ENCODE measurements around the gene VARS1. TPM values are rescaled to one million over a fixed set of nuclear protein-coding genes. Genes with fewer than 3 reads are reported as not detected.
"Not testable (repeated sequence)": the region's sequence is repeated elsewhere in the genome, so short reads cannot be mapped to it uniquely, and the experiment has no call there.

Gene VARS1
- 54.6 TPM for polyA plus RNA-seq (2012; ENCODE audit: missing spikeins)

GRCh38 chr6:31795616-31796298 lies at the start of gene VARS1:
VARS1 (minus strand) TSS chr6:31795752; CDS start chr6:31795217, 535 bp downstream.
- DNase-seq (ENCODE audit: insufficient read length) = peak; percentile 95
- FAIRE-seq = peak; percentile 84
- TF ChIP-seq POLR2A (IDR thresholded peaks at IDR 0.05; ENCODE audit: low read depth, low read length) = no peak; the same call in 1 of the 2 replicates
- peak; percentile 49 for TF ChIP-seq TAF1 (IDR thresholded peaks at IDR 0.05; ENCODE audit: borderline replicate concordance, low read depth, low read length)
- TF ChIP-seq POLR2AphosphoS5 (IDR thresholded peaks at IDR 0.05; ENCODE audit: low read depth, low read length) = no peak; the same call in none of the 2 replicates

GRCh38 chr6:31844507-31844906 lies 49.0 kb upstream of the VARS1 start:
- no peak for TF ChIP-seq TAF1 (IDR thresholded peaks at IDR 0.05; ENCODE audit: borderline replicate concordance, low read depth, low read length)
- TF ChIP-seq POLR2A (IDR thresholded peaks at IDR 0.05; ENCODE audit: low read depth, low read length) = no peak
- no peak for TF ChIP-seq POLR2AphosphoS5 (IDR thresholded peaks at IDR 0.05; ENCODE audit: low read depth, low read length)
- FAIRE-seq (no peak), DNase-seq (ENCODE audit: insufficient read length) (no peak)

GRCh38 chr6:31842053-31842452 lies 46.5 kb upstream of the VARS1 start:
- TF ChIP-seq TAF1 (IDR thresholded peaks at IDR 0.05; ENCODE audit: borderline replicate concordance, low read depth, low read length) = no peak
- TF ChIP-seq POLR2AphosphoS5 (IDR thresholded peaks at IDR 0.05; ENCODE audit: low read depth, low read length) = no peak
- FAIRE-seq = no peak
- DNase-seq (ENCODE audit: insufficient read length) = no peak

GRCh38 chr6:31839779-31840126 lies 44.2 kb upstream of the VARS1 start:
- DNase-seq (ENCODE audit: insufficient read length); FAIRE-seq: not testable (repeated sequence)

GRCh38 chr6:31838968-31839367 lies 43.4 kb upstream of the VARS1 start:
- TF ChIP-seq POLR2AphosphoS5 (IDR thresholded peaks at IDR 0.05; ENCODE audit: low read depth, low read length) (peak; percentile 44; the same call in 1 of the 2 replicates), TAF1 (IDR thresholded peaks at IDR 0.05; ENCODE audit: borderline replicate concordance, low read depth, low read length) (no peak), POLR2A (IDR thresholded peaks at IDR 0.05; ENCODE audit: low read depth, low read length) (no peak; the same call in 1 of the 2 replicates)
- FAIRE-seq (no peak), DNase-seq (ENCODE audit: insufficient read length) (no peak)

GRCh38 chr6:31838114-31838553 lies 42.6 kb upstream of the VARS1 start:
- FAIRE-seq; DNase-seq (ENCODE audit: insufficient read length): not testable (repeated sequence)
- 0 out of 2 replicates have a peak, but pooled peaks have one; percentile 15 for TF ChIP-seq POLR2A (IDR thresholded peaks at IDR 0.05; ENCODE audit: low read depth, low read length)

- TF ChIP-seq POLR2A (IDR thresholded peaks at IDR 0.05; ENCODE audit: low read depth, low read length) (peak; percentile 16; the same call in 1 of the 2 replicates), POLR2AphosphoS5 (IDR thresholded peaks at IDR 0.05; ENCODE audit: low read depth, low read length) (no peak)
- FAIRE-seq (no peak), DNase-seq (ENCODE audit: insufficient read length) (no peak)
These were observed 42.0 kb upstream of the VARS1 start for GRCh38 chr6:31837369-31838113.

- no peak for TF ChIP-seq POLR2A (IDR thresholded peaks at IDR 0.05; ENCODE audit: low read depth, low read length)
- peak; percentile 7; the same call in 1 of the 2 replicates for TF ChIP-seq POLR2AphosphoS5 (IDR thresholded peaks at IDR 0.05; ENCODE audit: low read depth, low read length)
- TF ChIP-seq TAF1 (IDR thresholded peaks at IDR 0.05; ENCODE audit: borderline replicate concordance, low read depth, low read length) = no peak
- FAIRE-seq = no peak
- no peak for DNase-seq (ENCODE audit: insufficient read length)
These were observed 41.2 kb upstream of the VARS1 start for GRCh38 chr6:31836474-31837368.

- no peak for FAIRE-seq
These were observed 40.5 kb upstream of the VARS1 start for GRCh38 chr6:31836047-31836473.

GRCh38 chr6:31834367-31835250 lies 39.1 kb upstream of the VARS1 start:
- peak; percentile 80 for DNase-seq (ENCODE audit: insufficient read length)
- no peak for FAIRE-seq
- TF ChIP-seq POLR2A (IDR thresholded peaks at IDR 0.05; ENCODE audit: low read depth, low read length) = peak; percentile 100
- TF ChIP-seq POLR2AphosphoS5 (IDR thresholded peaks at IDR 0.05; ENCODE audit: low read depth, low read length) = peak; percentile 100
- TF ChIP-seq TAF1 (IDR thresholded peaks at IDR 0.05; ENCODE audit: borderline replicate concordance, low read depth, low read length) = peak; percentile 93

More at GRCh38 chr6:31836047-31836473, 40.5 kb upstream of the VARS1 start:
- TF ChIP-seq POLR2AphosphoS5 (IDR thresholded peaks at IDR 0.05; ENCODE audit: low read depth, low read length) (peak; percentile 25; the same call in 1 of the 2 replicates), POLR2A (IDR thresholded peaks at IDR 0.05; ENCODE audit: low read depth, low read length) (peak; percentile 53; the same call in 1 of the 2 replicates), TAF1 (IDR thresholded peaks at IDR 0.05; ENCODE audit: borderline replicate concordance, low read depth, low read length) (no peak)
- no peak for DNase-seq (ENCODE audit: insufficient read length)
